Measurements from ENCODE around the gene SMIM15.

The SMIM15 gene

GRCh38 chr5:61160497-61160896 lies 1.8 kb downstream of the SMIM15 start:
- no peak for DNase-seq (ENCODE audit: low read depth in 2 of 2, low spot score in 1 of 2)

GRCh38 chr5:61159836-61160235 lies 2.4 kb downstream of the SMIM15 start:
- DNase-seq (ENCODE audit: low read depth in 2 of 2, low spot score in 1 of 2), result no peak

- no peak for DNase-seq (ENCODE audit: low read depth in 2 of 2, low spot score in 1 of 2)
Measured at GRCh38 chr5:61159070-61159469, 3.2 kb downstream of the SMIM15 start.

GRCh38 chr5:61151893-61152292 lies 10.4 kb downstream of the SMIM15 start:
- no peak for DNase-seq (ENCODE audit: low read depth in 2 of 2, low spot score in 1 of 2)

- DNase-seq (ENCODE audit: low read depth in 2 of 2, low spot score in 1 of 2), result no peak
Measured at GRCh38 chr5:61148515-61148914, 13.8 kb downstream of the SMIM15 start.

GRCh38 chr5:61142811-61143210 lies 19.5 kb downstream of the SMIM15 start:
- DNase-seq (ENCODE audit: low read depth in 2 of 2, low spot score in 1 of 2), result no peak

- no peak for DNase-seq (ENCODE audit: low read depth in 2 of 2, low spot score in 1 of 2)
Measured at GRCh38 chr5:61142391-61142790, 19.9 kb downstream of the SMIM15 start.

- no peak for DNase-seq (ENCODE audit: low read depth in 2 of 2, low spot score in 1 of 2)
Measured at GRCh38 chr5:61141801-61142200, 20.5 kb downstream of the SMIM15 start.

- DNase-seq (ENCODE audit: low read depth in 2 of 2, low spot score in 1 of 2), result no peak
Measured at GRCh38 chr5:61139931-61140330, 22.3 kb downstream of the SMIM15 start.

GRCh38 chr5:61139094-61139873 lies 23.0 kb downstream of the SMIM15 start:
- DNase-seq (ENCODE audit: low read depth in 2 of 2, low spot score in 1 of 2), result no peak

GRCh38 chr5:61137835-61138234 lies 24.4 kb downstream of the SMIM15 start:
- DNase-seq (ENCODE audit: low read depth in 2 of 2, low spot score in 1 of 2), result no peak

- DNase-seq (ENCODE audit: low read depth in 2 of 2, low spot score in 1 of 2), result no peak
Measured at GRCh38 chr5:61132559-61132958, 29.7 kb downstream of the SMIM15 start.

GRCh38 chr5:61130289-61130688 lies 32.0 kb downstream of the SMIM15 start:
- no peak for DNase-seq (ENCODE audit: low read depth in 2 of 2, low spot score in 1 of 2)

- DNase-seq (ENCODE audit: low read depth in 2 of 2, low spot score in 1 of 2), result no peak
Measured at GRCh38 chr5:61123145-61123544, 39.1 kb downstream of the SMIM15 start.

GRCh38 chr5:61120534-61120933 lies 41.7 kb downstream of the SMIM15 start:
- DNase-seq (ENCODE audit: low read depth in 2 of 2, low spot score in 1 of 2), result no peak

- DNase-seq (ENCODE audit: low read depth in 2 of 2, low spot score in 1 of 2), result no peak
Measured at GRCh38 chr5:61119066-61119465, 43.2 kb downstream of the SMIM15 start.

- DNase-seq (ENCODE audit: low read depth in 2 of 2, low spot score in 1 of 2), result no peak
Measured at GRCh38 chr5:61115968-61116367, 46.3 kb downstream of the SMIM15 start.

GRCh38 chr5:61114441-61114840 lies 47.8 kb downstream of the SMIM15 start:
- no peak for DNase-seq (ENCODE audit: low read depth in 2 of 2, low spot score in 1 of 2)

Measured in stimulated activated CD8-positive, alpha-beta memory T cell treated with anti-CD3 and anti-CD28 coated beads, Interleukin-4, amount 100 ng/mL, for 4 hours (primary cell).